SK-N-SH (cell line): Measurements from ENCODE around the gene RPS6KA2. TPM values are rescaled to one million over a fixed set of nuclear protein-coding genes. Genes with fewer than 3 reads are reported as not detected.

Source experiments
- CTCF ChIA-PET: fragments of 300-600, 350-600 bp; formaldehyde crosslinking; extraction: SDS; loops from one replicate; lab custom pipeline; 2021; lab: Yijun Ruan, JAX
- POLR2A ChIA-PET: fragments of 350-600 bp; sonication (Branson Sonifier 250); formaldehyde crosslinking; extraction: SDS; loops from one replicate; lab custom pipeline; 2020; ENCODE audit warnings: antibody characterized with exemption, inconsistent platforms; lab: Yijun Ruan, JAX
- DNase-seq: peaks from one replicate; pipeline ENCODE4 v3.0.0; 2012
- H2AFZ ChIP-seq: fragments of 200-600 bp; sonication (generic); 2 replicates; pipeline ENCODE4 v1.8.1; 2016; ENCODE audit warnings: antibody characterized with exemption, mild to moderate bottlenecking, low read depth
- H3F3A ChIP-seq: fragments of 200-600 bp; sonication (generic); replicated peaks from 2 replicates; pipeline ENCODE3; 2016; ENCODE audit warnings: antibody characterized with exemption, mild to moderate bottlenecking; ENCODE audit not compliant: insufficient read depth
- H3K27ac ChIP-seq, 2 experiments: fragments of 200-500 bp in 1 of 2; fragments of 200-600 bp in 1 of 2; sonication (Bioruptor generic) in 1 of 2; sonication (generic), shearing (Covaris generic) in 1 of 2; 2 replicates each; pipeline versions ENCODE4 v1.5.1 to v1.6.1; 2014 to 2016; ENCODE audit warnings: low read depth in 2 of 2, inconsistent platforms in 1 of 2, low read length in 1 of 2, mild to moderate bottlenecking in 1 of 2, mixed read lengths in 1 of 2
- H3K27me3 ChIP-seq: fragments of 200-600 bp; sonication (generic), shearing (Covaris generic); 2 replicates; pipeline ENCODE4 v1.6.1; 2016; ENCODE audit warnings: mixed run types; ENCODE audit not compliant: insufficient read depth
- H3K36me3 ChIP-seq, 2 experiments: fragments of 200-500 bp in 1 of 2; fragments of 200-600 bp in 1 of 2; sonication (Bioruptor generic) in 1 of 2; sonication (generic) in 1 of 2; replicated peaks in 1 of 2; 2 replicates each; pipeline versions ENCODE3 to v1.5.1; 2014 to 2016; ENCODE audit warnings: low read length in 1 of 2, mild to moderate bottlenecking in 1 of 2; ENCODE audit not compliant: insufficient read depth in 2 of 2, control insufficient read depth in 1 of 2
- H3K4me1 ChIP-seq, 2 experiments: fragments of 200-500 bp in 1 of 2; fragments of 200-600 bp in 1 of 2; sonication (Bioruptor generic) in 1 of 2; sonication (generic), shearing (Covaris generic) in 1 of 2; 2 replicates each; pipeline versions ENCODE4 v1.5.1 to v1.6.1; 2014 to 2016; ENCODE audit warnings: low read depth in 1 of 2, low read length in 1 of 2, mixed run types in 1 of 2; ENCODE audit not compliant: insufficient read depth in 2 of 2, control insufficient read depth in 1 of 2
- H3K4me2 ChIP-seq: fragments of 200-600 bp; sonication (generic), shearing (Covaris generic); 2 replicates; pipeline ENCODE4 v1.6.1; 2017; ENCODE audit warnings: mixed run types
- H3K4me3 ChIP-seq, 2 experiments: fragments of 200-500 bp in 1 of 2; fragments of 200-600 bp in 1 of 2; sonication (Bioruptor generic) in 1 of 2; sonication (generic), shearing (Covaris generic) in 1 of 2; 2 replicates each; pipeline versions ENCODE4 v1.5.1 to v1.8.1; 2014 to 2016; ENCODE audit warnings: low read depth in 2 of 2, inconsistent platforms in 1 of 2, low read length in 1 of 2, mild to moderate bottlenecking in 1 of 2, mixed read lengths in 1 of 2, moderate library complexity in 1 of 2
- H3K79me2 ChIP-seq: fragments of 200-600 bp; sonication (generic); 2 replicates; pipeline ENCODE4 v1.8.1; 2017; ENCODE audit warnings: mild to moderate bottlenecking; ENCODE audit not compliant: insufficient read depth
- H3K9ac ChIP-seq: fragments of 200-600 bp; sonication (generic); 2 replicates; pipeline ENCODE4 v1.6.1; 2017; ENCODE audit warnings: mixed run types
- H3K9me2 ChIP-seq: fragments of 200-600 bp; sonication (generic); 2 replicates; pipeline ENCODE4 v1.6.1; 2017; ENCODE audit warnings: mixed run types
- H3K9me3 ChIP-seq: fragments of 200-600 bp; sonication (generic); 2 replicates; pipeline ENCODE4 v1.6.1; 2017; ENCODE audit warnings: mixed run types, mild to moderate bottlenecking, moderate library complexity
- H4K20me1 ChIP-seq: fragments of 200-600 bp; sonication (generic); 2 replicates; pipeline ENCODE4 v1.6.1; 2017; ENCODE audit warnings: mild to moderate bottlenecking, mixed run types; ENCODE audit not compliant: insufficient read depth
- CHD2 ChIP-seq: fragments of 150-350 bp; IDR thresholded peaks from 2 replicates; pipeline ENCODE4 v1.6.1; 2018; ENCODE audit warnings: low read length; ENCODE audit not compliant: partially characterized antibody
- EZH2phosphoT487 ChIP-seq: fragments of 200-600 bp; sonication (generic); IDR thresholded peaks from 2 replicates; pipeline ENCODE4 v1.6.1; 2017; ENCODE audit warnings: low read depth, mixed run types, mild to moderate bottlenecking, antibody characterized with exemption, moderate library complexity, borderline replicate concordance
- FOSL2 ChIP-seq: IDR thresholded peaks from 2 replicates; pipeline ENCODE4 v1.4.0; 2012; ENCODE audit warnings: low read depth, mild to moderate bottlenecking, moderate library complexity, borderline replicate concordance
- FOXJ3 ChIP-seq: sonication (generic); formaldehyde crosslinking; IDR thresholded peaks from 2 replicates; pipeline ENCODE4 v1.5.1; 2020; ENCODE audit warnings: mild to moderate bottlenecking, missing genetic modification reagents
- FOXM1 ChIP-seq: IDR thresholded peaks from 2 replicates; pipeline ENCODE4 v1.4.0; 2012; ENCODE audit warnings: low read depth, mild to moderate bottlenecking
- JUND ChIP-seq: IDR thresholded peaks from 2 replicates; pipeline ENCODE4 v1.4.0; 2012
- MXI1 ChIP-seq: IDR thresholded peaks from 2 replicates; pipeline ENCODE4 v1.6.1; 2012; ENCODE audit warnings: mild to moderate bottlenecking, low read depth, low read length, improper control_type of control experiment
- NFIC ChIP-seq: IDR thresholded peaks from 2 replicates; pipeline ENCODE4 v1.4.0; 2012; ENCODE audit warnings: borderline replicate concordance
- POLR2AphosphoS5 ChIP-seq: IDR thresholded peaks from 2 replicates; pipeline ENCODE4 v1.6.1; 2012; ENCODE audit warnings: low read depth, low read length
- RCOR1 ChIP-seq: fragments of 150-350 bp; IDR thresholded peaks from 2 replicates; pipeline ENCODE4 v1.6.1; 2017; ENCODE audit warnings: antibody characterized with exemption, low read length
- RXRA ChIP-seq: IDR thresholded peaks from 2 replicates; pipeline ENCODE4 v1.4.0; 2012; ENCODE audit warnings: low read depth, mild to moderate bottlenecking, borderline replicate concordance
- SIN3A ChIP-seq: IDR thresholded peaks from 2 replicates; pipeline ENCODE4 v1.6.1; 2012; ENCODE audit warnings: low read depth, mild to moderate bottlenecking, low read length, moderate library complexity, borderline replicate concordance
- SMC3 ChIP-seq: IDR thresholded peaks from 2 replicates; pipeline ENCODE4 v1.6.1; 2012; ENCODE audit warnings: low read depth, low read length, improper control_type of control experiment
- TCF12 ChIP-seq: IDR thresholded peaks from 2 replicates; pipeline ENCODE4 v1.4.0; 2012
- TEAD4 ChIP-seq: IDR thresholded peaks from 2 replicates; pipeline ENCODE4 v1.4.0; 2012; ENCODE audit warnings: mild to moderate bottlenecking, borderline replicate concordance; ENCODE audit not compliant: insufficient read depth
- WGBS: methylation state at CpG from one replicate; pipeline ENCODE4 v1.1.6; 2017; ENCODE audit warnings: low lambda C conversion rate; 5-methylcytosine and 5-hydroxymethylcytosine counted together
- polyA plus RNA-seq, 3 experiments: library from polyadenylated mRNA; depleted of rRNA; stranded (reverse); fragments of >200 nt; gene quantifications; 2 replicates each; pipeline ENCODE4 v1.2.3, GENCODE V29; 2012
- TF ChIP-seq, protein P1 (sequence below): IDR thresholded peaks from 2 replicates; pipeline ENCODE4; 2012
- TF ChIP-seq, protein P2 (sequence below): IDR thresholded peaks from 2 replicates; pipeline ENCODE4 v1.4.0; 2012; ENCODE audit warnings: low read depth
- TF ChIP-seq, protein P3 (sequence below): fragments of 150-350 bp; IDR thresholded peaks from 2 replicates; pipeline ENCODE4 v1.6.1; 2016; ENCODE audit warnings: mild to moderate bottlenecking, low read depth, low read length
- TF ChIP-seq, protein P4 (sequence below): fragments of 200-600 bp; sonication (generic); IDR thresholded peaks from 2 replicates; pipeline ENCODE4 v1.6.1; 2017; ENCODE audit warnings: antibody characterized with exemption, mild to moderate bottlenecking, moderate library complexity

Gene RPS6KA2
- polyA plus RNA-seq, 1 of the 3 experiments (the other 2 are of a cell fraction): 59.5 TPM

DNA sequence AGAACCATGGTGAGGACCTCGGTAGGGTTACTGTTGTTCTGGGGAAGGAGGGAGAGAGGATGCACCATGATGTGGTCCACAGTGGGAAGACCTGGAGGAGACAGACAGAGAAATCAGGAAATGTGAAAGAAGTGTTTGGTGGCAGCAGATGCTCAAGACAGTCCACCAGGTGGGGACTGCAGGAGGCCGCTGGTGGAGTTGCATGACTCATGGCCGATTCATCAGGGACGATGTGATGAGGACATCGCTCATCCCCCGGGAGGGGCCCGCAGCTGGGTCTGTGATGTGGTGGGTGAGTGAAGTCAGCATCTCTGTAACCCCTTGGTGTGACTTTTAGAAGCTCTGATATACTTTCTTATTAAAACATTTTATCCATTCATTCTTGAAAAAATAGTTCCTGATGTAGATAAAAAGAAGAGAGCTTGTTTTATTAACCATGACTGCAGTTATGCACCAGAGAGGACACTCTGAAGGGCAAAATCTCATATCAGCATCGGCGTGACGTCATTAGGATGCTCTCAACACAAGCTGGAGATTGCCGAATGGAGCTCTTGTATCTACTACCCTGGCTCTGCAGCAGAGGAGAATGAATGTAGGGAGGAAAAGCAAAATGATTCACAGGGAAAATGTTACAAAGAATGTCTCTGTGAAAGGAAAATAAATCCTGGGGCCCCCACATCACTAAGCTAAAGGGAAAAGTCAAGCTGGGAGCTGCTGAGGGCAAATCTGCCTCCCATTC, 111.8 kb downstream of the RPS6KA2 start:
- CTCF ChIA-PET: no interaction called here

More for the DNA sequence above, 111.8 kb downstream of the RPS6KA2 start:
- Histone ChIP-seq H3K27me3 (no peaks in the 10 kb centered on the region), H3K4me3 (no peak overlapping the region), H3K9ac (no peak overlapping the region), H3K4me1 (peaks cover 3 to 13% of the 10 kb centered on the region in 2 experiments; a peak in 2 of 4 replicates), H3K36me3 (peaks cover 14 to 60% of the 10 kb centered on the region in 2 experiments), H3F3A (peaks cover 8% of the 10 kb centered on the region), H3K9me2 (no peaks in the 10 kb centered on the region), H3K9me3 (no peaks in the 10 kb centered on the region), H3K4me2 (no peak overlapping the region), H4K20me1 (no peaks in the 10 kb centered on the region), H3K79me2 (no peaks in the 10 kb centered on the region; the same call in 1 of the 2 replicates), H2AFZ (no peak overlapping the region), H3K27ac (peak overlapping the region in 1 of 2 experiments; percentile 49; a peak in 3 of 4 replicates)
- POLR2A ChIA-PET: no interaction called here
- 38% methylated on average over 11 of the region's 11 CpGs for WGBS
- TF ChIP-seq CHD2 (no peak), MXI1 (no peak), FOXJ3 (CRISPR knock-in tag) (no peak), POLR2AphosphoS5 (peak; percentile 37; the same call in 1 of the 2 replicates), FOSL2 (peak; percentile 96), RXRA (no peak), EZH2phosphoT487 (no peak), TEAD4 (no peak), JUND (peak; percentile 89), NFIC (peak; percentile 18; the same call in 1 of the 2 replicates), RCOR1 (no peak), TCF12 (peak; percentile 86), SIN3A (peak; percentile 29; the same call in 1 of the 2 replicates), SMC3 (peak; percentile 26; the same call in 1 of the 2 replicates), FOXM1 (no peak)
- TF ChIP-seq, protein P1, sequence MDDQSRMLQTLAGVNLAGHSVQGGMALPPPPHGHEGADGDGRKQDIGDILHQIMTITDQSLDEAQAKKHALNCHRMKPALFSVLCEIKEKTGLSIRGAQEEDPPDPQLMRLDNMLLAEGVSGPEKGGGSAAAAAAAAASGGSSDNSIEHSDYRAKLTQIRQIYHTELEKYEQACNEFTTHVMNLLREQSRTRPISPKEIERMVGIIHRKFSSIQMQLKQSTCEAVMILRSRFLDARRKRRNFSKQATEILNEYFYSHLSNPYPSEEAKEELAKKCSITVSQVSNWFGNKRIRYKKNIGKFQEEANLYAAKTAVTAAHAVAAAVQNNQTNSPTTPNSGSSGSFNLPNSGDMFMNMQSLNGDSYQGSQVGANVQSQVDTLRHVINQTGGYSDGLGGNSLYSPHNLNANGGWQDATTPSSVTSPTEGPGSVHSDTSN: peak; percentile 65
- TF ChIP-seq, protein P2, sequence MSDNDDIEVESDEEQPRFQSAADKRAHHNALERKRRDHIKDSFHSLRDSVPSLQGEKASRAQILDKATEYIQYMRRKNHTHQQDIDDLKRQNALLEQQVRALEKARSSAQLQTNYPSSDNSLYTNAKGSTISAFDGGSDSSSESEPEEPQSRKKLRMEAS: no peak
- TF ChIP-seq, protein P3, sequence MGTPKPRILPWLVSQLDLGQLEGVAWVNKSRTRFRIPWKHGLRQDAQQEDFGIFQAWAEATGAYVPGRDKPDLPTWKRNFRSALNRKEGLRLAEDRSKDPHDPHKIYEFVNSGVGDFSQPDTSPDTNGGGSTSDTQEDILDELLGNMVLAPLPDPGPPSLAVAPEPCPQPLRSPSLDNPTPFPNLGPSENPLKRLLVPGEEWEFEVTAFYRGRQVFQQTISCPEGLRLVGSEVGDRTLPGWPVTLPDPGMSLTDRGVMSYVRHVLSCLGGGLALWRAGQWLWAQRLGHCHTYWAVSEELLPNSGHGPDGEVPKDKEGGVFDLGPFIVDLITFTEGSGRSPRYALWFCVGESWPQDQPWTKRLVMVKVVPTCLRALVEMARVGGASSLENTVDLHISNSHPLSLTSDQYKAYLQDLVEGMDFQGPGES: no peak
- TF ChIP-seq, protein P4, sequence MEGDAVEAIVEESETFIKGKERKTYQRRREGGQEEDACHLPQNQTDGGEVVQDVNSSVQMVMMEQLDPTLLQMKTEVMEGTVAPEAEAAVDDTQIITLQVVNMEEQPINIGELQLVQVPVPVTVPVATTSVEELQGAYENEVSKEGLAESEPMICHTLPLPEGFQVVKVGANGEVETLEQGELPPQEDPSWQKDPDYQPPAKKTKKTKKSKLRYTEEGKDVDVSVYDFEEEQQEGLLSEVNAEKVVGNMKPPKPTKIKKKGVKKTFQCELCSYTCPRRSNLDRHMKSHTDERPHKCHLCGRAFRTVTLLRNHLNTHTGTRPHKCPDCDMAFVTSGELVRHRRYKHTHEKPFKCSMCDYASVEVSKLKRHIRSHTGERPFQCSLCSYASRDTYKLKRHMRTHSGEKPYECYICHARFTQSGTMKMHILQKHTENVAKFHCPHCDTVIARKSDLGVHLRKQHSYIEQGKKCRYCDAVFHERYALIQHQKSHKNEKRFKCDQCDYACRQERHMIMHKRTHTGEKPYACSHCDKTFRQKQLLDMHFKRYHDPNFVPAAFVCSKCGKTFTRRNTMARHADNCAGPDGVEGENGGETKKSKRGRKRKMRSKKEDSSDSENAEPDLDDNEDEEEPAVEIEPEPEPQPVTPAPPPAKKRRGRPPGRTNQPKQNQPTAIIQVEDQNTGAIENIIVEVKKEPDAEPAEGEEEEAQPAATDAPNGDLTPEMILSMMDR: peak; percentile 64
- no peak for DNase-seq
